PFSK-1 (cell line): ENCODE results near the gene SCN2A.

Source experiments
- FOXP2 ChIP-seq: optimal IDR thresholded peaks from 2 replicates; pipeline ENCODE3; 2011; ENCODE audit warnings: borderline replicate concordance, control low read depth, inconsistent platforms; ENCODE audit not compliant: insufficient read depth; ENCODE audit errors: extremely low read length, extremely low read depth
- POLR2AphosphoS5 ChIP-seq: IDR thresholded peaks from 2 replicates; pipeline ENCODE4 v1.6.1; 2012; ENCODE audit warnings: low read depth, mild to moderate bottlenecking, control low read depth, low read length, moderate library complexity
- SIN3A ChIP-seq: IDR thresholded peaks from 2 replicates; pipeline ENCODE4 v1.6.1; 2012; ENCODE audit warnings: mild to moderate bottlenecking, low read length, moderate library complexity, borderline replicate concordance; ENCODE audit not compliant: insufficient read depth
- TAF1 ChIP-seq: IDR thresholded peaks from 2 replicates; pipeline ENCODE4 v1.6.1; 2012; ENCODE audit warnings: low read length, control low read depth, borderline replicate concordance; ENCODE audit not compliant: insufficient read depth
- TF ChIP-seq, protein P1 (sequence below), 2 experiments: IDR thresholded peaks; 2 replicates each; pipeline versions ENCODE4 v1.6.1 to v1.8.0; 2011 to 2012; ENCODE audit warnings: low read depth in 2 of 2, low read length in 2 of 2, control low read depth in 1 of 2, inconsistent platforms in 1 of 2, mild to moderate bottlenecking in 1 of 2, moderate library complexity in 1 of 2; ENCODE audit not compliant: insufficient read depth in 1 of 2

The SCN2A gene

DNA sequence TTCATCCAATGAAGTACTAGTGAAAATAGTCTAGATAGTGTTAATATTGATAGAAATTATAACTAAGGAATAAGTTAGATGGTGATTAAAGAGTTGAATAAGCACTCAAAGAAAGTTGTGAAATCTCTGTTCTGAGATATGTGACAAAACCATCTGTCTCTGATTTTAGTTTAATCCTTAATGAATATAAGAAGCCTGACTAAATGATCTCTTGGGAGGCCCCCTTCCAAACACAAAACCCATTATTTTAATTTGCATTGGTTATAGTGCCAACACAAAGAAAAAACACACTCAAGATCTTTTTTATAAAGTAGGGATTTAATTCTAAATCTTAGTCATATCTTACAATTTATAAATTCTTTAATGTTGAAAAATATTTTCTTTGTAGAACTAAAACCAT, 34.0 kb downstream of the SCN2A start:
- TF ChIP-seq FOXP2 (no peak), TAF1 (no peak), POLR2AphosphoS5 (no peak), SIN3A (no peak)
- TF ChIP-seq, protein P1, sequence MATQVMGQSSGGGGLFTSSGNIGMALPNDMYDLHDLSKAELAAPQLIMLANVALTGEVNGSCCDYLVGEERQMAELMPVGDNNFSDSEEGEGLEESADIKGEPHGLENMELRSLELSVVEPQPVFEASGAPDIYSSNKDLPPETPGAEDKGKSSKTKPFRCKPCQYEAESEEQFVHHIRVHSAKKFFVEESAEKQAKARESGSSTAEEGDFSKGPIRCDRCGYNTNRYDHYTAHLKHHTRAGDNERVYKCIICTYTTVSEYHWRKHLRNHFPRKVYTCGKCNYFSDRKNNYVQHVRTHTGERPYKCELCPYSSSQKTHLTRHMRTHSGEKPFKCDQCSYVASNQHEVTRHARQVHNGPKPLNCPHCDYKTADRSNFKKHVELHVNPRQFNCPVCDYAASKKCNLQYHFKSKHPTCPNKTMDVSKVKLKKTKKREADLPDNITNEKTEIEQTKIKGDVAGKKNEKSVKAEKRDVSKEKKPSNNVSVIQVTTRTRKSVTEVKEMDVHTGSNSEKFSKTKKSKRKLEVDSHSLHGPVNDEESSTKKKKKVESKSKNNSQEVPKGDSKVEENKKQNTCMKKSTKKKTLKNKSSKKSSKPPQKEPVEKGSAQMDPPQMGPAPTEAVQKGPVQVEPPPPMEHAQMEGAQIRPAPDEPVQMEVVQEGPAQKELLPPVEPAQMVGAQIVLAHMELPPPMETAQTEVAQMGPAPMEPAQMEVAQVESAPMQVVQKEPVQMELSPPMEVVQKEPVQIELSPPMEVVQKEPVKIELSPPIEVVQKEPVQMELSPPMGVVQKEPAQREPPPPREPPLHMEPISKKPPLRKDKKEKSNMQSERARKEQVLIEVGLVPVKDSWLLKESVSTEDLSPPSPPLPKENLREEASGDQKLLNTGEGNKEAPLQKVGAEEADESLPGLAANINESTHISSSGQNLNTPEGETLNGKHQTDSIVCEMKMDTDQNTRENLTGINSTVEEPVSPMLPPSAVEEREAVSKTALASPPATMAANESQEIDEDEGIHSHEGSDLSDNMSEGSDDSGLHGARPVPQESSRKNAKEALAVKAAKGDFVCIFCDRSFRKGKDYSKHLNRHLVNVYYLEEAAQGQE (IDR thresholded peaks at IDR 0.05; ENCODE audit: insufficient read depth in 1 of 2, low read depth in 2 of 2, low read length in 2 of 2): no peak

DNA sequence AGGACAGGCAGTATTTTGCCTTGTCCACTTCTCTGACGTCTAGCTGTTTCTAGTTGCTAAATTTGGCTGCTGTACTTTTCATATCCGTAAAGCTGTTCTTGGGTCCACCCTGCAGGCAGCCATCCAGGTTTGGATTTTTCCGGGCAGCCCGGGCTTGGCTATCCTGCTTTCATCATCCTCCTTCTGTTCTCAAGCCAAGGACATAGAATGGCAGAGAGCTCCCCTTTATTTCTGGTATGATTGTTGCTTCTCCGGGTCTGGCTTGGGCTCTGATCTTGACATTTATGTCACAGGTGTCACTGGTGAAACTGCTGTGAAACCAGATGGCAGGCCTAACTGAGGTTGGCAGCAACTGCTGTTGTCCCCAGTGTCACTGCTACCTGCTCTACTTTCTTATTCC, 35.5 kb downstream of the SCN2A start:
- TF ChIP-seq FOXP2 (no peak), SIN3A (no peak), TAF1 (no peak), POLR2AphosphoS5 (no peak)
- TF ChIP-seq, protein P1 (IDR thresholded peaks at IDR 0.05; ENCODE audit: insufficient read depth in 1 of 2, low read depth in 2 of 2, low read length in 2 of 2): no peak

DNA sequence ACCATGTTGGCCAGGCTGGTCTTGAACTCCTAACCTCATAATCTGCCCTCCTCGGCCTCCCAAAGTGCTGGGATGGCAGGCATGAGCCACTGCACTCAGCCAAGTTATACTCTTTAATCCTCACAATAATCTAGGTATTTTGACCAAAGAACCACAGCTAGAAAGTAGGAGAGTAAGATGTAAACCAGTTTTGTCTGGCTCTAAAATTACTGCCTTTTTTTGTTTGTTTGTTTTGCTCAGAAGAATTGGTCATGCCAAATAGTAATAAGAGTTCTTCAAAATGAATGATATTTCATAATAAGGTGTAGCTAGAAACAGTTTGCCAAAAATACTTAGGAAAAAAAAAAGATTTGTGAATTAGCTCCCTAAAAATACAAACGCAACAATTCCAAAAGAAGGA, 36.7 kb downstream of the SCN2A start:
- no peak for TF ChIP-seq SIN3A
- no peak for TF ChIP-seq FOXP2
- TF ChIP-seq POLR2AphosphoS5: no peak
- no peak for TF ChIP-seq TAF1
- TF ChIP-seq, protein P1 (IDR thresholded peaks at IDR 0.05; ENCODE audit: insufficient read depth in 1 of 2, low read depth in 2 of 2, low read length in 2 of 2): no peak

DNA sequence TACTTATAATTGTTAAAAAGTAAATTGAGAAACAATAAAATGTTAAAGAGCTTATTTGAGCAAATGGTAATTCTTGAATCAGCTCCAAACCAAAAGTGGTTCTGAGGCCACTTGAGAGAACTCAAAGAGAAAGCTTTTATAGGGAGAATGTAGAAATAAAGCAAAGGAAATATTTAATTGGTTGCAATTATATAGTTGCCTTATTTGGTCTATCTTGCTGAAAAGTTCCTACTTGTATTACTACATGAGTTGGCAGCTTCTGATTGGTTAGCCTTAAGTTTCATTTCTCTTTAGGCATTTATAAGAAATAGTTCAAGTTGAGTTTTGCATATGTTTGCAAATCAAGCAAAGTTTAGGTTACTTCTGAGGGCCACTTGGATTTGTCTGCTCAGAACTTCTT, 38.1 kb downstream of the SCN2A start:
- TF ChIP-seq POLR2AphosphoS5: no peak
- TF ChIP-seq FOXP2: no peak
- no peak for TF ChIP-seq TAF1
- TF ChIP-seq, protein P1 (IDR thresholded peaks at IDR 0.05; ENCODE audit: insufficient read depth in 1 of 2, low read depth in 2 of 2, low read length in 2 of 2): no peak
- TF ChIP-seq SIN3A: no peak
